Endothelial cell of umbilical vein (primary cell): Measurements from ENCODE around the gene PSMB8.

Experiments
- GATA2 ChIP-seq: IDR thresholded peaks from 2 replicates; pipeline ENCODE4 v1.7.0; 2011; ENCODE audit warnings: low read depth, mild to moderate bottlenecking, moderate library complexity, mixed read lengths, low read length; ENCODE audit not compliant: insufficient read length, insufficient read depth
- POLR2A ChIP-seq: IDR thresholded peaks from 2 replicates; pipeline ENCODE4 v1.6.1; 2012; ENCODE audit warnings: low read depth, mild to moderate bottlenecking, control low read depth, low read length
- TF ChIP-seq, protein P1 (sequence below), 2 donors: IDR thresholded peaks; 1 replicate in 1 of 2; 2 replicates in 1 of 2; pipeline ENCODE4 v1.5.1; 2011; ENCODE audit warnings: low read length in 2 of 2, mild to moderate bottlenecking in 2 of 2, moderate library complexity in 2 of 2, control low read depth in 1 of 2, inconsistent platforms in 1 of 2, low read depth in 1 of 2; ENCODE audit not compliant: insufficient read depth in 1 of 2; ENCODE audit errors: extremely low read depth in 1 of 2

DNA sequence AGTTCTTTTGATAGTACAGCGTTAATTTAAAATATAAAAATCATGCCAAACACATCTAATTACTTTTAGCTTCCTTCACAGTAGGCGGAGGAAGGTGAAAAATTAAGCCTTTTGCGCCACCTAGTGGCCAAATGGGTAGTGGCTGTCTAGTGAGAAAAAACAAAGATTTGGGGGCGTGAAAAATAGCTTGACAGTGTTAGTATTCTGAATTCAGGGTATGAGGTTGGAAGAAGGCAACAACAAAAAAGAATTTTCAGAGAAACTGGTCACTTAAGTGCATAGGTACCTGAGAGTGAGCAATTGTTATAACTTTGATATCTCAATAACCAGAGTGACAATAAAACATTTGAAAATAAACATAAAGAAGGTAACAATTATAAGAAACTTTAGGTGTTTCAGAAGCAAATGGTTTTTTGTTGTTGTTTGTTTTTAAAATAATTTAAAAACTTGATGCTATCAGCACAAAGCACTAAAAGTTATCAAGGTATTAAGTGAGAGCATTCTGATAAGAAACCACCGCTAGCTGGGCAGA, 24.5 kb upstream of the PSMB8 start:
- TF ChIP-seq, protein P1, sequence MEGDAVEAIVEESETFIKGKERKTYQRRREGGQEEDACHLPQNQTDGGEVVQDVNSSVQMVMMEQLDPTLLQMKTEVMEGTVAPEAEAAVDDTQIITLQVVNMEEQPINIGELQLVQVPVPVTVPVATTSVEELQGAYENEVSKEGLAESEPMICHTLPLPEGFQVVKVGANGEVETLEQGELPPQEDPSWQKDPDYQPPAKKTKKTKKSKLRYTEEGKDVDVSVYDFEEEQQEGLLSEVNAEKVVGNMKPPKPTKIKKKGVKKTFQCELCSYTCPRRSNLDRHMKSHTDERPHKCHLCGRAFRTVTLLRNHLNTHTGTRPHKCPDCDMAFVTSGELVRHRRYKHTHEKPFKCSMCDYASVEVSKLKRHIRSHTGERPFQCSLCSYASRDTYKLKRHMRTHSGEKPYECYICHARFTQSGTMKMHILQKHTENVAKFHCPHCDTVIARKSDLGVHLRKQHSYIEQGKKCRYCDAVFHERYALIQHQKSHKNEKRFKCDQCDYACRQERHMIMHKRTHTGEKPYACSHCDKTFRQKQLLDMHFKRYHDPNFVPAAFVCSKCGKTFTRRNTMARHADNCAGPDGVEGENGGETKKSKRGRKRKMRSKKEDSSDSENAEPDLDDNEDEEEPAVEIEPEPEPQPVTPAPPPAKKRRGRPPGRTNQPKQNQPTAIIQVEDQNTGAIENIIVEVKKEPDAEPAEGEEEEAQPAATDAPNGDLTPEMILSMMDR (IDR thresholded peaks at IDR 0.05; ENCODE audit: extremely low read depth in 1 of 2, insufficient read depth in 1 of 2, low read depth in 1 of 2, low read length in 2 of 2): peak; percentile 69 to 72
- TF ChIP-seq POLR2A (no peak), GATA2 (no peak)
